ENCODE results near the gene KSR2.

Gene KSR2

DNA sequence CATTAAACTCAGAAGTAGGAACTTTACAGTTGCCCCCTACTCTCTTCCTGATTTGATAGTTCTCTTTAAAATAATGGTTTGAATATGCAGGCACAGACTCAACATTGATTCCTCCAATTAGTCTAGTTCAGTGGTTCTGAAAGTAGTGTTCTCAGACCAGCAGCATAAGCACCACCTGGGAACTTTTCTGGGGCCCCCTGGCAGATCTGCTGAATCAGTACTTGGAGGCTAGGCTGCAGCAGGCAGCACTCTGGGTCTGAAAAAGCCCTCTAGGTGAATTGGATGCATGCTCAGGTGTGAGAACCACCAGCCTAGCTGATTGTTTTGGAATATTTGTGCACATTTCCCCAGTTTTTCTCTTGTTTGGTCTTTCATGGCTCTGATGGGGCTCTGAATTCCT is 408.8 kb downstream of the KSR2 start:
- no peak overlapping the region for H3K4me3 ChIP-seq (replicated peaks; ENCODE audit: low read depth, low read length)
- no peak for DNase-seq (ENCODE audit: extremely low read depth, low read depth)
- no peak for TF ChIP-seq CTCF (IDR thresholded peaks at IDR 0.05; ENCODE audit: low read depth, low read length, missing control alignments)

- no peak overlapping the region for H3K4me3 ChIP-seq (replicated peaks; ENCODE audit: low read depth, low read length)
- no peak for TF ChIP-seq CTCF (IDR thresholded peaks at IDR 0.05; ENCODE audit: low read depth, low read length, missing control alignments)
- no peak for DNase-seq (ENCODE audit: extremely low read depth, low read depth)
Measured at GRCh38 chr12:117555889-117556288, 412.9 kb downstream of the KSR2 start.

- TF ChIP-seq CTCF (IDR thresholded peaks at IDR 0.05; ENCODE audit: low read depth, low read length, missing control alignments), result no peak
- H3K4me3 ChIP-seq (replicated peaks; ENCODE audit: low read depth, low read length), result no peak overlapping the region
- DNase-seq (ENCODE audit: extremely low read depth, low read depth), result no peak
Measured at GRCh38 chr12:117552971-117553370, 415.8 kb downstream of the KSR2 start.

DNA sequence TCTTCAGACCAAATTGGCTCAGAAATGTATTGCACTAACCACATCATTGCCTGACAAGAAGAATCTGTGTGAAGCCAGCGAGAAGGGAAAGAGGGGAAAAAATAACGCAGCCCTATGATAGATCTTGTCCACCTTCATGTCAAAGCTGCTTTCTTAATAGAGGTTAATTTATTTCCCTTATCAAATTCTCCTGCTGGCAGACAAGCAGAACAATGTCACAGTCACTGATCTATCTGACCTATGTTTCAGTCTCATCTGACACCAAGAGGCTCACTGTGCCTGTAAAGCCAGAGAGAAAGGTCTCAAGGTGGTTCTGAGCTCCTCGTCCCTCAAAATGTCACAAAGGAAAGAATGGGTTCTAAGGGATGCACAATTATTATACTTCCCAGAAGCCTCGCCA is 417.1 kb downstream of the KSR2 start:
- TF ChIP-seq CTCF (IDR thresholded peaks at IDR 0.05; ENCODE audit: low read depth, low read length, missing control alignments), result no peak
- no peak for DNase-seq (ENCODE audit: extremely low read depth, low read depth)
- H3K4me3 ChIP-seq (replicated peaks; ENCODE audit: low read depth, low read length), result no peak overlapping the region

- H3K4me3 ChIP-seq (replicated peaks; ENCODE audit: low read depth, low read length), result no peak overlapping the region
- no peak for DNase-seq (ENCODE audit: extremely low read depth, low read depth)
Measured at GRCh38 chr12:117547209-117547608, 421.6 kb downstream of the KSR2 start.

DNA sequence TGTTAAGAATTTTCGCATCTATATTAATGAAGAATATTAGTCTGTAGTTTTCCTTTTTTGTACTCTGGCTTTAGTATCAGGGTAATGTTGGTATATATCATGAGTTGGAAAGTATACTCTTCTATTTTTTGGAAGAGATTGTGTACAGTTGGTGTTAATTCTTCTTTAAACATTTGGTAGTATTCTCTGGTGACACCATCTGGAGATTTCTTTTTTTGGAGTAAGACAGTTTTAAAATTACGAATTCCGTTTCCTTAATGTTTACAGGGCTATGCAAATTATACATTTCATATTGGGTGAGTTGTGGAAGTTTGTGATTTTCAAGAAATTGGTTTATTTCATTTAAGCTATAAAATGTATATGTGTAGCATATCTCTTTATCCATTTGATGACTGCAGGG is 423.6 kb downstream of the KSR2 start:
- H3K4me3 ChIP-seq (replicated peaks; ENCODE audit: low read depth, low read length), result no peak overlapping the region
- TF ChIP-seq CTCF (IDR thresholded peaks at IDR 0.05; ENCODE audit: low read depth, low read length, missing control alignments), result no peak
- DNase-seq (ENCODE audit: extremely low read depth, low read depth), result no peak

More at GRCh38 chr12:117547209-117547608, 421.6 kb downstream of the KSR2 start:
- no peak for TF ChIP-seq CTCF (IDR thresholded peaks at IDR 0.05; ENCODE audit: low read depth, low read length, missing control alignments)

GRCh38 chr12:117540011-117540410 is 428.8 kb downstream of the KSR2 start:
- no peak for TF ChIP-seq CTCF (IDR thresholded peaks at IDR 0.05; ENCODE audit: low read depth, low read length, missing control alignments)
- no peak for DNase-seq (ENCODE audit: extremely low read depth, low read depth)
- H3K4me3 ChIP-seq (replicated peaks; ENCODE audit: low read depth, low read length), result no peak overlapping the region

Measured in HFF-Myc (cell line).